Heart right ventricle (tissue), 16 donors: ENCODE results near the gene EGLN3. TPM values are rescaled to one million over a fixed set of nuclear protein-coding genes. Genes with fewer than 3 reads are reported as not detected.

Experiments
- ATAC-seq, 8 donors: fragments of 200-7000 bp; cut with Tn5 transposase; one replicate each; pipeline ENCODE4 v1.9.1; 2020; ENCODE audit warnings: mild to moderate bottlenecking in 8 of 8, moderate library complexity in 8 of 8, moderate number of reproducible peaks in 1 of 8
- DNase-seq, 2 donors: peaks; one replicate each; pipeline ENCODE4 v3.0.0-alpha.2; 2020
- H3K27ac ChIP-seq, 10 donors: fragments of 200-600 bp; sonication (generic) in 2 of 10; one replicate each; pipeline versions ENCODE4 v1.5.0 to v1.8.0; 2020 to 2022; ENCODE audit warnings: mild to moderate bottlenecking in 3 of 10
- H3K27me3 ChIP-seq, 7 donors: fragments of 200-600 bp; one replicate each; pipeline ENCODE4 v1.8.0; 2021 to 2022; ENCODE audit warnings: mild to moderate bottlenecking in 2 of 7
- H3K36me3 ChIP-seq, 9 donors: fragments of 200-600 bp; sonication (generic) in 1 of 9; one replicate each; pipeline versions ENCODE4 v1.5.0 to v1.8.0; 2020 to 2022; ENCODE audit warnings: mild to moderate bottlenecking in 2 of 9
- H3K4me1 ChIP-seq, 9 donors: fragments of 200-600 bp; sonication (generic) in 1 of 9; one replicate each; pipeline versions ENCODE4 v1.5.0 to v1.8.0; 2020 to 2022; ENCODE audit warnings: mild to moderate bottlenecking in 4 of 9
- H3K4me3 ChIP-seq, 10 donors: fragments of 200-600 bp; sonication (generic) in 2 of 10; one replicate each; pipeline versions ENCODE4 v1.5.0 to v1.8.0; 2020 to 2022; ENCODE audit warnings: mild to moderate bottlenecking in 7 of 10, moderate library complexity in 2 of 10
- H3K9me3 ChIP-seq, 11 donors: fragments of 200-600 bp in 10 of 11; sonication (generic) in 2 of 11; one replicate each; pipeline versions ENCODE4 v1.5.0 to v1.8.0; 2013 to 2022; ENCODE audit warnings: mild to moderate bottlenecking in 2 of 11, control low read depth in 1 of 11, moderate library complexity in 1 of 11
- WGBS, 2 donors: extraction: QIAGEN DNeasy Blood & Tissue Kit; methylation state at CpG; one replicate each; pipeline ENCODE4 v1.1.7; 2013; ENCODE audit warnings: inconsistent platforms in 1 of 2; 5-methylcytosine and 5-hydroxymethylcytosine counted together
- intact Hi-C, 10 donors: fragments of 100-400 bp; cut with DNase I; formaldehyde crosslinking; loops; one replicate each; pipeline versions ENCODE4 v1.11.1 to v1.14.2; 2022
- polyA plus RNA-seq, 2 donors: library from polyadenylated mRNA; stranded (reverse); fragments of 200-250 nt; gene quantifications; one replicate each; pipeline ENCODE4 v1.2.3, GENCODE V29; 2013
- total RNA-seq, 10 donors: library from RNA; stranded (reverse); fragmentation: NEBNext Ultra II Directional in 3 of 10; extraction: Animal tissue kit (Norgen Biotek cat#: 25700) in 3 of 10; gene quantifications; one replicate each; pipeline versions ENCODE4 v1.2.1 to v1.2.4, GENCODE V29; 2021 to 2023
- TF ChIP-seq, protein P1 (sequence below), 9 donors: fragments of 200-600 bp; sonication (generic) in 2 of 9; IDR thresholded peaks; one replicate each; pipeline versions ENCODE4 v1.5.0 to v1.8.0; 2021 to 2022; ENCODE audit warnings: antibody characterized with exemption in 9 of 9, mild to moderate bottlenecking in 5 of 9, moderate library complexity in 1 of 9
- donor health status: Arrhythmogenic right ventricular cardiomyopathy.
- donor health status: ischemic (EF 13 %, LVEDD 7.1; RV severe dilation, severe dysfunction).
- donor health status: healthy with polysubstance abuse.
- donor health status: DM: no; HTN: yes; CAD: no.
- donor health status: DM: no; HTN: no; CAD: no.
- donor health status: ischemic (EF 25% LVEDD 6.9; RV normal size, moderate dysfunction).
- donor health status: ischemic (EF 25% LVEDD 5.7; RV mildly dilated, moderate dysfunction).
- donor health status: healthy.
- donor health status: DM: yes; HTN: yes; CAD: no.
- donor health status: Ischemic cardiomyopathy.
- donor health status: ischemic (EF 35%, LVEDD 5.7; RV mildly dilated, moderate dysfunction).
- donor health status: nonischemic (EF 11% LVEDD 7.7; RV severe dilation, severe dysfunction).
- donor health status: DM: yes; HTN: yes; CAD: no.
- donor health status: PGD.
- donor health status: ischemic (EF 29% LVEDD 5.4; RV normal size, mild dysfunction).
- donor health status: nonischemic (EF 23%, LVEDD 6.1; RV moderate dilation, normal function).

The EGLN3 gene
- total and polyA plus RNA-seq, 12 donors, result 33.7 to 281 (median 169) TPM

GRCh38 chr14:33897382-33897781 is 53.5 kb downstream of the EGLN3 start:
- H3K4me3 ChIP-seq, result no peak overlapping the region

GRCh38 chr14:33894339-33894738 is 56.5 kb downstream of the EGLN3 start:
- WGBS, 2 donors, result 97 to 100% methylated on average over 1 of the region's 1 CpG
- intact Hi-C loops, result no loop called here
- TF ChIP-seq, protein P1, sequence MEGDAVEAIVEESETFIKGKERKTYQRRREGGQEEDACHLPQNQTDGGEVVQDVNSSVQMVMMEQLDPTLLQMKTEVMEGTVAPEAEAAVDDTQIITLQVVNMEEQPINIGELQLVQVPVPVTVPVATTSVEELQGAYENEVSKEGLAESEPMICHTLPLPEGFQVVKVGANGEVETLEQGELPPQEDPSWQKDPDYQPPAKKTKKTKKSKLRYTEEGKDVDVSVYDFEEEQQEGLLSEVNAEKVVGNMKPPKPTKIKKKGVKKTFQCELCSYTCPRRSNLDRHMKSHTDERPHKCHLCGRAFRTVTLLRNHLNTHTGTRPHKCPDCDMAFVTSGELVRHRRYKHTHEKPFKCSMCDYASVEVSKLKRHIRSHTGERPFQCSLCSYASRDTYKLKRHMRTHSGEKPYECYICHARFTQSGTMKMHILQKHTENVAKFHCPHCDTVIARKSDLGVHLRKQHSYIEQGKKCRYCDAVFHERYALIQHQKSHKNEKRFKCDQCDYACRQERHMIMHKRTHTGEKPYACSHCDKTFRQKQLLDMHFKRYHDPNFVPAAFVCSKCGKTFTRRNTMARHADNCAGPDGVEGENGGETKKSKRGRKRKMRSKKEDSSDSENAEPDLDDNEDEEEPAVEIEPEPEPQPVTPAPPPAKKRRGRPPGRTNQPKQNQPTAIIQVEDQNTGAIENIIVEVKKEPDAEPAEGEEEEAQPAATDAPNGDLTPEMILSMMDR (IDR thresholded peaks at IDR 0.05), result no peak
- DNase-seq (no peak), ATAC-seq (no peak)
- Histone ChIP-seq H3K9me3 (peaks cover 0 to 19% (median 4%) of the 10 kb centered on the region in 11 donors), H3K36me3 (no peaks in the 10 kb centered on the region), H3K4me3 (no peak overlapping the region), H3K4me1 (peaks cover 0 to 12% (median 0%) of the 10 kb centered on the region in 9 donors), H3K27ac (no peak overlapping the region), H3K27me3 (no peaks in the 10 kb centered on the region)

More at GRCh38 chr14:33897382-33897781, 53.5 kb downstream of the EGLN3 start:
- 44 to 56% methylated on average over 2 of the region's 2 CpGs for WGBS, 2 donors
- Histone ChIP-seq H3K36me3 (no peaks in the 10 kb centered on the region), H3K27me3 (no peaks in the 10 kb centered on the region), H3K4me1 (peaks cover 0 to 12% (median 0%) of the 10 kb centered on the region in 9 donors), H3K9me3 (peaks cover 0 to 12% (median 4%) of the 10 kb centered on the region in 11 donors), H3K27ac (peak overlapping the region in 5 of 10 donors; percentile 23 to 57 (median 42))
- TF ChIP-seq, protein P1 (IDR thresholded peaks at IDR 0.05), result no peak
- intact Hi-C loops, result no loop called here
- ATAC-seq, result peak in 7 of 8 donors; percentile 37 to 94 (median 76)
- no peak for DNase-seq

- Histone ChIP-seq H3K4me1 (peaks cover 0 to 11% (median 0%) of the 10 kb centered on the region in 9 donors), H3K27me3 (no peaks in the 10 kb centered on the region), H3K27ac (no peak overlapping the region), H3K4me3 (no peak overlapping the region), H3K36me3 (no peaks in the 10 kb centered on the region), H3K9me3 (peaks cover 0 to 22% (median 4%) of the 10 kb centered on the region in 11 donors)
- 64 to 67% methylated on average over 1 of the region's 1 CpG for WGBS, 2 donors
- intact Hi-C loops, result no loop called here
- TF ChIP-seq, protein P1 (IDR thresholded peaks at IDR 0.05), result no peak
- no peak for DNase-seq
- no peak for ATAC-seq
Observed at GRCh38 chr14:33891700-33892099, 59.2 kb downstream of the EGLN3 start.

- Histone ChIP-seq H3K27ac (no peak overlapping the region), H3K4me1 (peaks cover 0 to 11% (median 0%) of the 10 kb centered on the region in 9 donors), H3K9me3 (peaks cover 0 to 23% (median 9%) of the 10 kb centered on the region in 11 donors), H3K36me3 (no peaks in the 10 kb centered on the region), H3K4me3 (no peak overlapping the region), H3K27me3 (no peaks in the 10 kb centered on the region)
- DNase-seq (no peak), ATAC-seq (no peak)
- WGBS, 2 donors, result 88 to 98% methylated on average over 2 of the region's 2 CpGs
- intact Hi-C loops, result no loop called here
- TF ChIP-seq, protein P1 (IDR thresholded peaks at IDR 0.05), result no peak
Observed at GRCh38 chr14:33884916-33885315, 66.0 kb downstream of the EGLN3 start.
